ENCODE data around the gene RDH14. TPM values are rescaled to one million over a fixed set of nuclear protein-coding genes. Genes with fewer than 3 reads are reported as not detected.

The RDH14 gene
- total and polyA plus RNA-seq, 10 of the 15 experiments (the other 5 are each of a cell fraction or from before 2014, with no cell fraction given), result 15.5 to 33.4 (median 22.8) TPM

DNA sequence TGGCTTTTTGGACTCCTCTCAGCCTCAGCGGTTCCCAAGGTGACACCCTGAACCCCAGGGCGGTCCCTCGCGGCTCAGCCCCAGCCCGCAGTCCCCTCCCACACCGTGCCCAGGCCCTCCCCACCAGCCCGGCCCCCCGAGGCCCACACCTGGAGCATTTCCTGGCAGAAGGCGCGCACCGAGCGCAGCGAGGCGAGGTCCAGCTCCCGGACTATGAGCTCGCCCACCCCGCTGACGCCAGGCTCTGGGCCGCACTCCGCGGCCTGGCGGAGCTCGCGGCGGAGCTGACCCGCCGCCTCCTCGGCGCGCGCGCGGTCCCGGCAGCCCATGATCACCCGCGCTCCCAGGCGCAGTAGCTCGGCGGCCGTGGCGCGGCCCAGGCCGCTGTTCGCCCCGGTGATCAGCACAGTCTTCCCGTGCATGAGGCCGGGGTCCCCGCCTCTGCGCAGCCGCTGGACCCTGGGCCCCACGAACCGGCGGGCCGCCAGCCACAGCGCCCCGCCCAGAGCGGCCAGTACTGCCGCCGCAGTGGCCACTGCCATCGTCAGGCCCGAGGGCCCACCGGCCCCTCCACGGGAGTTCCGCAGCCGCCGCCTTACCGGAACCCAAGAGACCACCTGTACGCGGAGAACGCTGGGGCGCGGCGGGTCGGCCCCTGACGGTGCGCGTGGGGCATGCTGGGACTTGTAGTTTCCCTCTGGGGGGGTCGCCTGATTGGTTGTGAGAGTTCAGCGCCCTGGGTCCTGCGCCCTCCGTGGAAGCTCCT, at the start of gene RDH14 (continued):
- TF ChIP-seq STAT3 (IDR thresholded peaks at IDR 0.05; ENCODE audit: low read depth, low read length), result no peak
- TF ChIP-seq HCFC1 (IDR thresholded peaks at IDR 0.05; ENCODE audit: low read length), result peak; percentile 98
- TF ChIP-seq CEBPB (IDR thresholded peaks at IDR 0.05; ENCODE audit: borderline replicate concordance in 1 of 2, low read depth in 2 of 2, low read length in 2 of 2), result no peak
- peak; percentile 54; the same call in 1 of the 2 replicates for TF ChIP-seq PML (IDR thresholded peaks at IDR 0.05; ENCODE audit: low read length)
- 0 out of 2 replicates have a peak, but pooled peaks have one; percentile 32 for TF ChIP-seq ZNF592 (IDR thresholded peaks at IDR 0.05)
- TF ChIP-seq, protein P1, sequence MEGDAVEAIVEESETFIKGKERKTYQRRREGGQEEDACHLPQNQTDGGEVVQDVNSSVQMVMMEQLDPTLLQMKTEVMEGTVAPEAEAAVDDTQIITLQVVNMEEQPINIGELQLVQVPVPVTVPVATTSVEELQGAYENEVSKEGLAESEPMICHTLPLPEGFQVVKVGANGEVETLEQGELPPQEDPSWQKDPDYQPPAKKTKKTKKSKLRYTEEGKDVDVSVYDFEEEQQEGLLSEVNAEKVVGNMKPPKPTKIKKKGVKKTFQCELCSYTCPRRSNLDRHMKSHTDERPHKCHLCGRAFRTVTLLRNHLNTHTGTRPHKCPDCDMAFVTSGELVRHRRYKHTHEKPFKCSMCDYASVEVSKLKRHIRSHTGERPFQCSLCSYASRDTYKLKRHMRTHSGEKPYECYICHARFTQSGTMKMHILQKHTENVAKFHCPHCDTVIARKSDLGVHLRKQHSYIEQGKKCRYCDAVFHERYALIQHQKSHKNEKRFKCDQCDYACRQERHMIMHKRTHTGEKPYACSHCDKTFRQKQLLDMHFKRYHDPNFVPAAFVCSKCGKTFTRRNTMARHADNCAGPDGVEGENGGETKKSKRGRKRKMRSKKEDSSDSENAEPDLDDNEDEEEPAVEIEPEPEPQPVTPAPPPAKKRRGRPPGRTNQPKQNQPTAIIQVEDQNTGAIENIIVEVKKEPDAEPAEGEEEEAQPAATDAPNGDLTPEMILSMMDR (IDR thresholded peaks at IDR 0.05 in 2 of 3, conservative IDR thresholded peaks at IDR 0.05 in 1 of 3; ENCODE audit: control insufficient read depth in 2 of 3, extremely low read depth in 1 of 3, insufficient read depth in 1 of 3, low read depth in 3 of 3, low read length in 3 of 3), result no peak
- TF ChIP-seq KDM1A (IDR thresholded peaks at IDR 0.05; ENCODE audit: borderline replicate concordance), result no peak
- no peak for TF ChIP-seq E2F8 (IDR thresholded peaks at IDR 0.05; ENCODE audit: low read depth, partially characterized antibody)
- no peak for TF ChIP-seq ZNF622 (IDR thresholded peaks at IDR 0.05)
- TF ChIP-seq EGR1 (IDR thresholded peaks at IDR 0.05; ENCODE audit: borderline replicate concordance in 1 of 2, low read depth in 2 of 2, low read length in 2 of 2), result peak; percentile 33 to 72; a peak in 2 of 3 replicates
- no peak for TF ChIP-seq CHD1 (IDR thresholded peaks at IDR 0.05; ENCODE audit: low read depth, low read length)
- no peak for TF ChIP-seq FOS (IDR thresholded peaks at IDR 0.05; ENCODE audit: borderline replicate concordance, extremely low read depth, insufficient read length)
- TF ChIP-seq BCL11A (IDR thresholded peaks at IDR 0.05; ENCODE audit: low read depth, low read length), result no peak
- no peak for TF ChIP-seq ZNF274 (IDR thresholded peaks at IDR 0.05; ENCODE audit: insufficient read depth, insufficient read length)
- TF ChIP-seq ATF7 (IDR thresholded peaks at IDR 0.05; ENCODE audit: low read depth), result no peak
- TF ChIP-seq RELA (IDR thresholded peaks at IDR 0.05; ENCODE audit: borderline replicate concordance, partially characterized antibody), result peak; percentile 74
